SK-N-SH (cell line): ENCODE measurements around the gene IMPG1. TPM values are rescaled to one million over a fixed set of nuclear protein-coding genes. Genes with fewer than 3 reads are reported as not detected.

Experiments used
- CTCF ChIA-PET: fragments of 300-600, 350-600 bp; formaldehyde crosslinking; extraction: SDS; loops from one replicate; lab custom pipeline; 2021; lab: Yijun Ruan, JAX
- POLR2A ChIA-PET: fragments of 350-600 bp; sonication (Branson Sonifier 250); formaldehyde crosslinking; extraction: SDS; loops from one replicate; lab custom pipeline; 2020; ENCODE audit warnings: antibody characterized with exemption, inconsistent platforms; lab: Yijun Ruan, JAX
- DNase-seq: peaks from one replicate; pipeline ENCODE4 v3.0.0; 2012
- H2AFZ ChIP-seq: fragments of 200-600 bp; sonication (generic); 2 replicates; pipeline ENCODE4 v1.8.1; 2016; ENCODE audit warnings: antibody characterized with exemption, mild to moderate bottlenecking, low read depth
- H3F3A ChIP-seq: fragments of 200-600 bp; sonication (generic); replicated peaks from 2 replicates; pipeline ENCODE3; 2016; ENCODE audit warnings: antibody characterized with exemption, mild to moderate bottlenecking; ENCODE audit not compliant: insufficient read depth
- H3K27ac ChIP-seq, 2 experiments: fragments of 200-500 bp in 1 of 2; fragments of 200-600 bp in 1 of 2; sonication (Bioruptor generic) in 1 of 2; sonication (generic), shearing (Covaris generic) in 1 of 2; 2 replicates each; pipeline versions ENCODE4 v1.5.1 to v1.6.1; 2014 to 2016; ENCODE audit warnings: low read depth in 2 of 2, inconsistent platforms in 1 of 2, low read length in 1 of 2, mild to moderate bottlenecking in 1 of 2, mixed read lengths in 1 of 2
- H3K27me3 ChIP-seq: fragments of 200-600 bp; sonication (generic), shearing (Covaris generic); 2 replicates; pipeline ENCODE4 v1.6.1; 2016; ENCODE audit warnings: mixed run types; ENCODE audit not compliant: insufficient read depth
- H3K36me3 ChIP-seq, 2 experiments: fragments of 200-500 bp in 1 of 2; fragments of 200-600 bp in 1 of 2; sonication (Bioruptor generic) in 1 of 2; sonication (generic) in 1 of 2; replicated peaks in 1 of 2; 2 replicates each; pipeline versions ENCODE3 to v1.5.1; 2014 to 2016; ENCODE audit warnings: low read length in 1 of 2, mild to moderate bottlenecking in 1 of 2; ENCODE audit not compliant: insufficient read depth in 2 of 2, control insufficient read depth in 1 of 2
- H3K4me1 ChIP-seq, 2 experiments: fragments of 200-500 bp in 1 of 2; fragments of 200-600 bp in 1 of 2; sonication (Bioruptor generic) in 1 of 2; sonication (generic), shearing (Covaris generic) in 1 of 2; 2 replicates each; pipeline versions ENCODE4 v1.5.1 to v1.6.1; 2014 to 2016; ENCODE audit warnings: low read depth in 1 of 2, low read length in 1 of 2, mixed run types in 1 of 2; ENCODE audit not compliant: insufficient read depth in 2 of 2, control insufficient read depth in 1 of 2
- H3K4me2 ChIP-seq: fragments of 200-600 bp; sonication (generic), shearing (Covaris generic); 2 replicates; pipeline ENCODE4 v1.6.1; 2017; ENCODE audit warnings: mixed run types
- H3K4me3 ChIP-seq, 2 experiments: fragments of 200-500 bp in 1 of 2; fragments of 200-600 bp in 1 of 2; sonication (Bioruptor generic) in 1 of 2; sonication (generic), shearing (Covaris generic) in 1 of 2; 2 replicates each; pipeline versions ENCODE4 v1.5.1 to v1.8.1; 2014 to 2016; ENCODE audit warnings: low read depth in 2 of 2, inconsistent platforms in 1 of 2, low read length in 1 of 2, mild to moderate bottlenecking in 1 of 2, mixed read lengths in 1 of 2, moderate library complexity in 1 of 2
- H3K79me2 ChIP-seq: fragments of 200-600 bp; sonication (generic); 2 replicates; pipeline ENCODE4 v1.8.1; 2017; ENCODE audit warnings: mild to moderate bottlenecking; ENCODE audit not compliant: insufficient read depth
- H3K9ac ChIP-seq: fragments of 200-600 bp; sonication (generic); 2 replicates; pipeline ENCODE4 v1.6.1; 2017; ENCODE audit warnings: mixed run types
- H3K9me2 ChIP-seq: fragments of 200-600 bp; sonication (generic); 2 replicates; pipeline ENCODE4 v1.6.1; 2017; ENCODE audit warnings: mixed run types
- H3K9me3 ChIP-seq: fragments of 200-600 bp; sonication (generic); 2 replicates; pipeline ENCODE4 v1.6.1; 2017; ENCODE audit warnings: mixed run types, mild to moderate bottlenecking, moderate library complexity
- H4K20me1 ChIP-seq: fragments of 200-600 bp; sonication (generic); 2 replicates; pipeline ENCODE4 v1.6.1; 2017; ENCODE audit warnings: mild to moderate bottlenecking, mixed run types; ENCODE audit not compliant: insufficient read depth
- ELF1 ChIP-seq: IDR thresholded peaks from 2 replicates; pipeline ENCODE4 v1.4.0; 2012
- EP300 ChIP-seq, 2 experiments: IDR thresholded peaks; 2 replicates each; pipeline versions ENCODE4 v1.4.0 to v1.6.1; 2012; ENCODE audit warnings: borderline replicate concordance in 1 of 2, low read depth in 1 of 2, low read length in 1 of 2
- FOXJ3 ChIP-seq: sonication (generic); formaldehyde crosslinking; IDR thresholded peaks from 2 replicates; pipeline ENCODE4 v1.5.1; 2020; ENCODE audit warnings: mild to moderate bottlenecking, missing genetic modification reagents
- GABPA ChIP-seq: IDR thresholded peaks from 2 replicates; pipeline ENCODE4 v1.4.0; 2012; ENCODE audit warnings: low read depth, mild to moderate bottlenecking
- GATA2 ChIP-seq: sonication (generic); formaldehyde crosslinking; IDR thresholded peaks from 2 replicates; pipeline ENCODE4 v1.5.0; 2020; ENCODE audit warnings: mild to moderate bottlenecking, missing genetic modification reagents
- JUND ChIP-seq: IDR thresholded peaks from 2 replicates; pipeline ENCODE4 v1.4.0; 2012
- POLR2AphosphoS5 ChIP-seq: IDR thresholded peaks from 2 replicates; pipeline ENCODE4 v1.6.1; 2012; ENCODE audit warnings: low read depth, low read length
- RAD21 ChIP-seq: IDR thresholded peaks from 2 replicates; pipeline ENCODE4 v1.6.1; 2012; ENCODE audit warnings: mild to moderate bottlenecking, low read length
- SIN3A ChIP-seq: IDR thresholded peaks from 2 replicates; pipeline ENCODE4 v1.6.1; 2012; ENCODE audit warnings: low read depth, mild to moderate bottlenecking, low read length, moderate library complexity, borderline replicate concordance
- SMC3 ChIP-seq: IDR thresholded peaks from 2 replicates; pipeline ENCODE4 v1.6.1; 2012; ENCODE audit warnings: low read depth, low read length, improper control_type of control experiment
- TAF1 ChIP-seq: IDR thresholded peaks from 2 replicates; pipeline ENCODE4 v1.6.1; 2012; ENCODE audit warnings: low read depth, mild to moderate bottlenecking, low read length, moderate library complexity, borderline replicate concordance
- TCF12 ChIP-seq: IDR thresholded peaks from 2 replicates; pipeline ENCODE4 v1.4.0; 2012
- WGBS: methylation state at CpG from one replicate; pipeline ENCODE4 v1.1.6; 2017; ENCODE audit warnings: low lambda C conversion rate; 5-methylcytosine and 5-hydroxymethylcytosine counted together
- polyA plus RNA-seq, 3 experiments: library from polyadenylated mRNA; depleted of rRNA; stranded (reverse); fragments of >200 nt; gene quantifications; 2 replicates each; pipeline ENCODE4 v1.2.3, GENCODE V29; 2012
- TF ChIP-seq, protein P1 (sequence below): fragments of 200-600 bp; sonication (generic); IDR thresholded peaks from 2 replicates; pipeline ENCODE4 v1.6.1; 2017; ENCODE audit warnings: antibody characterized with exemption, mild to moderate bottlenecking, moderate library complexity

IMPG1 gene
- polyA plus RNA-seq, 1 of the 3 experiments (the other 2 are of a cell fraction) = not detected

DNA sequence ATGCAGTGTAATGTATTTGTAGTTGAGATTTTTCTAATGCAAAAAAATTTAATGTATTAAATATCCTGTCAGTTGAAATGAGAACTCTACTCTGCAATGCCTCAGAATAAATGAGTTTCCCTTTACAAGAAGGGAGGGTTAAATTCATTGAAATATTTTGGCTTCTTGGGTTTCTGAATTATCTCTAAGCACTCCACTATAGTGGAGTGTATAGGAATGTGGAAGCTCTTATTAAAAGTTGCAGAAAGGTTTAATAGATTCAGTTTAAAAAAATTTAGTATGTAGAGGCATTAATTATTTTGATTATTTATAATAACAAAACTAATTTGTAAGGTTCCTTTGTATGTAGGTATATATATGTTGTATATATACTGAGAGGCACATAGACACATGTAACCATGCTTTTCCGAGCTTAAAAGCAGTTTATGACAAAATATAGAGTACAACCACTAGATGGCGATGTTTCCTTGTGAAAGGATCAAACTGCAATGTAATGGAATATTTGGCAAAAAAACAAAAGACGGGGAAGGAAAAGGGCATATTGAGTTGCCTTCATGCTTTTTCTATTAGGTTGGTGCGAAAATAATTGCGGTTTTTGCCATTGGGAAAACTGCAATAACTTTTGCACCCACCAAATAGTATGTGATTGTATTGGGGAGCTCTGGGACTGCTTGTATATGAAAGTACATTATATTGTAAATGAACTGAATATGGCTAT is 179.2 kb downstream of the IMPG1 start:
- H3K9me2 ChIP-seq = no peaks in the 10 kb centered on the region
- H3K79me2 ChIP-seq = no peaks in the 10 kb centered on the region
- H3K4me3 ChIP-seq = no peak overlapping the region
- no peaks in the 10 kb centered on the region for H3K27me3 ChIP-seq
- peak; percentile 51 for DNase-seq
- no peaks in the 10 kb centered on the region for H3K4me1 ChIP-seq
- H3K27ac ChIP-seq = no peak overlapping the region
- peaks cover 13 to 14% of the 10 kb centered on the region in 2 experiments for H3K36me3 ChIP-seq
- H3F3A ChIP-seq = no peaks in the 10 kb centered on the region
- POLR2A ChIA-PET = no interaction called here
- no peaks in the 10 kb centered on the region for H3K9me3 ChIP-seq
- no peak overlapping the region for H3K9ac ChIP-seq
- H3K4me2 ChIP-seq = no peak overlapping the region
- no peak overlapping the region for H2AFZ ChIP-seq
- WGBS = 8% methylated on average over 5 of the region's 5 CpGs
- CTCF ChIA-PET = interaction anchor here (0.6 to 3.9 kb wide), 37 partner anchors 13 to 1578 kb away, joined by 3 to 77 read pairs (median 4); no protein-coding TSS in a partner anchor
- no peaks in the 10 kb centered on the region for H4K20me1 ChIP-seq
- TF ChIP-seq, protein P1, sequence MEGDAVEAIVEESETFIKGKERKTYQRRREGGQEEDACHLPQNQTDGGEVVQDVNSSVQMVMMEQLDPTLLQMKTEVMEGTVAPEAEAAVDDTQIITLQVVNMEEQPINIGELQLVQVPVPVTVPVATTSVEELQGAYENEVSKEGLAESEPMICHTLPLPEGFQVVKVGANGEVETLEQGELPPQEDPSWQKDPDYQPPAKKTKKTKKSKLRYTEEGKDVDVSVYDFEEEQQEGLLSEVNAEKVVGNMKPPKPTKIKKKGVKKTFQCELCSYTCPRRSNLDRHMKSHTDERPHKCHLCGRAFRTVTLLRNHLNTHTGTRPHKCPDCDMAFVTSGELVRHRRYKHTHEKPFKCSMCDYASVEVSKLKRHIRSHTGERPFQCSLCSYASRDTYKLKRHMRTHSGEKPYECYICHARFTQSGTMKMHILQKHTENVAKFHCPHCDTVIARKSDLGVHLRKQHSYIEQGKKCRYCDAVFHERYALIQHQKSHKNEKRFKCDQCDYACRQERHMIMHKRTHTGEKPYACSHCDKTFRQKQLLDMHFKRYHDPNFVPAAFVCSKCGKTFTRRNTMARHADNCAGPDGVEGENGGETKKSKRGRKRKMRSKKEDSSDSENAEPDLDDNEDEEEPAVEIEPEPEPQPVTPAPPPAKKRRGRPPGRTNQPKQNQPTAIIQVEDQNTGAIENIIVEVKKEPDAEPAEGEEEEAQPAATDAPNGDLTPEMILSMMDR = peak; percentile 82
- no peak for TF ChIP-seq ELF1
- peak; percentile 84 for TF ChIP-seq RAD21
- peak; percentile 44 for TF ChIP-seq SMC3

DNA sequence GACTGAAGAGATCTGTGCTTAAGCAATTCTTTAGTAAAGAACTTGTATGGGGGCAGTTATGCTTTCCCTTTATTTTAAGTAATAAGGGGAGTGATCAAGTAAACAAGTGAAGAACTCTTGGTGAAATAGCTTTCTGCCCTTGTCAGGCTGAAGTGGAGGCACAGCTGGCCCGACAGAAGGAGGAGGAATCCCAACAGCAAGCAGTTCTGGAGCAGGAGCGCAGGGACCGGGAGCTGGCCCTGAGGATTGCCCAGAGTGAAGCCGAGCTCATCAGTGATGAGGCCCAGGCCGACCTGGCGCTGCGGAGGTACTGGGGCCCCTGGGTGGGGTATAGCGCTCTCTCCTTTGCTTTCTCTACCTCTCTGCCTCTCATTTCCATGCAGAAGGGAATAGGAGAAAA is 180.1 kb downstream of the IMPG1 start:
- Histone ChIP-seq H3K9me2 (no peaks in the 10 kb centered on the region), H3K9me3 (no peaks in the 10 kb centered on the region), H3K79me2 (no peaks in the 10 kb centered on the region), H3K9ac (no peak overlapping the region), H3K27me3 (no peaks in the 10 kb centered on the region), H2AFZ (no peak overlapping the region), H3K27ac (no peak overlapping the region), H3K4me1 (no peaks in the 10 kb centered on the region), H3F3A (no peaks in the 10 kb centered on the region), H3K36me3 (peaks cover 13 to 15% of the 10 kb centered on the region in 2 experiments), H3K4me2 (no peak overlapping the region), H3K4me3 (no peak overlapping the region), H4K20me1 (no peaks in the 10 kb centered on the region)
- no peak for DNase-seq
- TF ChIP-seq JUND (no peak), GABPA (no peak), TAF1 (no peak), FOXJ3 (CRISPR knock-in tag) (no peak), SIN3A (no peak), GATA2 (CRISPR knock-in tag) (no peak), TCF12 (no peak), EP300 (IDR thresholded peaks at IDR 0.05; ENCODE audit: borderline replicate concordance in 1 of 2, low read depth in 1 of 2, low read length in 1 of 2) (no peak), ELF1 (no peak), POLR2AphosphoS5 (no peak)
- TF ChIP-seq, protein P1 = no peak
- ChIA-PET POLR2A (no interaction called here), CTCF (interaction anchor here (0.6 to 3.9 kb wide), 13 partner anchors 12 to 789 kb away, joined by 3 to 77 read pairs (median 6); no protein-coding TSS in a partner anchor)
- 91% methylated on average over 8 of the region's 8 CpGs for WGBS
